Kidney epithelial cell (primary cell): ENCODE data around the gene UBTF. TPM values are rescaled to one million over a fixed set of nuclear protein-coding genes. Genes with fewer than 3 reads are reported as not detected.

Source experiments
- DNase-seq: peaks from one replicate; pipeline ENCODE4 v3.0.0-alpha.2; 2010; ENCODE audit warnings: low read depth
- H3K27me3 ChIP-seq: 2 replicates; pipeline ENCODE4 v1.6.0; 2011; ENCODE audit warnings: low read length; ENCODE audit not compliant: control insufficient read depth, insufficient read depth
- H3K36me3 ChIP-seq: 2 replicates; pipeline ENCODE4 v1.5.1; 2011; ENCODE audit warnings: low read length; ENCODE audit not compliant: control insufficient read depth, insufficient read depth
- H3K4me3 ChIP-seq: 2 replicates; pipeline ENCODE4 v1.5.1; 2011; ENCODE audit warnings: low read depth, mild to moderate bottlenecking, control low read depth, low read length
- CTCF ChIP-seq: IDR thresholded peaks from 2 replicates; pipeline ENCODE4 v1.5.1; 2011; ENCODE audit warnings: mild to moderate bottlenecking, moderate library complexity, low read length, control low read depth, inconsistent platforms; ENCODE audit not compliant: insufficient read depth, poor library complexity, severe bottlenecking
- total RNA-seq: library from RNA; depleted of rRNA; stranded (reverse); fragments of >200 nt; gene quantifications from 2 replicates; pipeline ENCODE4 v1.2.3, GENCODE V29; 2015

The UBTF gene
- total RNA-seq, 1 donor from 2014 or later: 41.7 TPM

- no peaks in the 10 kb centered on the region for H3K27me3 ChIP-seq
- no peak for DNase-seq
- H3K36me3 ChIP-seq: peaks cover 4% of the 10 kb centered on the region
- TF ChIP-seq CTCF: no peak
- no peak overlapping the region for H3K4me3 ChIP-seq
Measured at GRCh38 chr17:44204441-44204882, 15.0 kb downstream of the UBTF start.

GRCh38 chr17:44203731-44204440, 15.6 kb downstream of the UBTF start:
- no peak for DNase-seq
- H3K36me3 ChIP-seq: peaks cover 1% of the 10 kb centered on the region
- no peak overlapping the region for H3K4me3 ChIP-seq
- no peaks in the 10 kb centered on the region for H3K27me3 ChIP-seq
- TF ChIP-seq CTCF: peak; percentile 81

- Histone ChIP-seq H3K4me3 (no peak overlapping the region), H3K36me3 (no peaks in the 10 kb centered on the region), H3K27me3 (no peaks in the 10 kb centered on the region)
- TF ChIP-seq CTCF: no peak
- no peak for DNase-seq
Measured at GRCh38 chr17:44202756-44203155, 16.7 kb downstream of the UBTF start.

GRCh38 chr17:44200478-44201155, 18.9 kb downstream of the UBTF start:
- no peak for DNase-seq
- Histone ChIP-seq H3K4me3 (peak overlapping the region; percentile 78), H3K36me3 (peaks cover 1% of the 10 kb centered on the region), H3K27me3 (no peaks in the 10 kb centered on the region)
- TF ChIP-seq CTCF: no peak

DNA sequence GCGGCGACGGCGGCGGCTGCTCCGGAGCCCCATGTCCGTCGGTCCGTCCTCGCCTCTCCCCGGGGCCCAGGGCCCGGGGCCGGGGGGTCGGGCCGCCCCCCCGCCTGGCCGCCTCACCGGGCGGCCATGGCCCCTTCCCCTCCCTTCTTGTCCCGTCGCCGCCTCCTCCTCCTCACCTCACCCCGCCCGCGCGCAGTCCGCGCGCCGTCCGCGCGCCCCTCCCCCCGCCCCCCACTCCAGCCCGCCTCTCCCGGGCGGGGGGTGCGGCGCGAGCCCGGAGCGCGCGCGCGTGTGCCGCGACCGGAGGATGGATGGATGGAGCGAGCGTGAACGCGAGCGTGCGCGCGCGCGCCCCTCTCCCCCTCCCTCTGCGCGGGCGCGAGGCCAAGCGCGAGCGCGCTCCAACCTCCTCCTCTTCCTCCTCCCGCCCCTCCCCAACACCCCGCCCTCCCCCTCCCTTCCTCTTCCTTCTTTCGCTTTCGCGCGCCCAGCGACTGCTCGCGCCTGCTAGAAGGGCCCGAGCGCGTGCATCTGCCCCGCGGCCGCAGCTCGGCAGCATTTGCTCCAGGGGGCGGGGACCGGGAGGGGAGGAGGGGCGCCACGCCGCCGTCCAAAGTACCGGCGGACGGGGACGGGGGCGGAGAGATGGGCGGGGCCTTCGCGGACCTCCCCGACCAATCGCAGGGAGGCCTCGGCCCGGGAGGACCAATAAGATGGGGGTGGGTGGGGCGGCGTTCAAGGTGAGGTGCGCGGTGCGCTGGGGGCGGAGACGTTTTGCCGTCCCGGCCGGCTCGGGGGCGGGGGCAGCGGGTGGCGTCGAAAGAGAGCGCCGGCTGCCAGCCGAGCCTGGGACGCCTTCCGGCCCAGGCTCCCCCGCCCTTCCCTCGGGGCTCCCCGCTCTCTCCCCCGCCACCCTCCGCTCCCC, 19.7 kb downstream of the UBTF start, which contains the start of gene ATXN7L3:
TSS of gene ATXN7L3 (minus strand) at position 332 of the 925 bp plus-strand sequence. CDS start 1,814 bp downstream, outside the sequence.
- H3K4me3 ChIP-seq: peak within 1 kb of the TSS; percentile 84
- no peaks in the 10 kb centered on the region for H3K27me3 ChIP-seq
- no peak for TF ChIP-seq CTCF
- H3K36me3 ChIP-seq: peaks cover 6% of the 10 kb centered on the region
- peak; percentile 86 for DNase-seq
